Measurements from ENCODE around the gene RFX1.

GRCh38 chr19:14003251-14004055 is 2.7 kb downstream of the RFX1 start:
- TF ChIP-seq POLR2AphosphoS5 (IDR thresholded peaks at IDR 0.05; ENCODE audit: borderline replicate concordance, low read depth, low read length), result no peak
- TF ChIP-seq EZH2 (IDR thresholded peaks at IDR 0.05), result no peak
